Measurements from ENCODE around the gene ARHGAP45. TPM values are rescaled to one million over a fixed set of nuclear protein-coding genes. Genes with fewer than 3 reads are reported as not detected.

Gene ARHGAP45
- total RNA-seq, 2 donors from 2014 or later: 13.2 to 23.4 TPM

DNA sequence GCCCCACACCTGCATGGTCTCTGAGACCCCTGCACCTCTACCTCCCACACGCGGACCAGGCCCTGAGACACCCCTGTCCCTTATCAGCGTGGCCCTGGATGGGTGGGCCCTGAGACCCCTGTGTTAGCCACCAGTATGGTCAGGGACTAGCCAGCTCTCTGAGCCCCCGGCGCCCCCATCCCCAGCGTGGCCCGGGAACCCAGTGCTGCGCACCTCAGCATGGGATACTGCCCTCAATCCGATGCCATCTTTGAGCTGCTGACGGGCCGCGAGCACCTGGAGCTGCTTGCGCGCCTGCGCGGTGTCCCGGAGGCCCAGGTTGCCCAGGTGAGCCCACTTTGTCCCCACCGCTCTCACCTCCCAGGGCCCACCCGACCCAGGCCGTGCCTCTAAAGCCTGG lies 5.0 kb upstream of the ARHGAP45 start:
- H3K27ac ChIP-seq: no peak overlapping the region
- H3K4me1 ChIP-seq: peaks cover 30% of the 10 kb centered on the region
- no peak for TF ChIP-seq POLR2A (IDR thresholded peaks at IDR 0.05)
- TF ChIP-seq CTCF (IDR thresholded peaks at IDR 0.05): no peak
- no peak overlapping the region for H3K4me3 ChIP-seq
- DNase-seq (no peak), ATAC-seq (no peak)
- 95% methylated on average over 16 to 20 of the region's 20 CpGs for WGBS, 2 donors
- intact Hi-C loops (cut with DNase I): no loop called here
- peaks cover 0 to 8% of the 10 kb centered on the region in 2 donors for H3K27me3 ChIP-seq
- no peaks in the 10 kb centered on the region for H3K36me3 ChIP-seq (replicated peaks in 1 of 2; ENCODE audit: insufficient read depth in 1 of 2, low read depth in 2 of 2)
- no peaks in the 10 kb centered on the region for H3K9me3 ChIP-seq

DNA sequence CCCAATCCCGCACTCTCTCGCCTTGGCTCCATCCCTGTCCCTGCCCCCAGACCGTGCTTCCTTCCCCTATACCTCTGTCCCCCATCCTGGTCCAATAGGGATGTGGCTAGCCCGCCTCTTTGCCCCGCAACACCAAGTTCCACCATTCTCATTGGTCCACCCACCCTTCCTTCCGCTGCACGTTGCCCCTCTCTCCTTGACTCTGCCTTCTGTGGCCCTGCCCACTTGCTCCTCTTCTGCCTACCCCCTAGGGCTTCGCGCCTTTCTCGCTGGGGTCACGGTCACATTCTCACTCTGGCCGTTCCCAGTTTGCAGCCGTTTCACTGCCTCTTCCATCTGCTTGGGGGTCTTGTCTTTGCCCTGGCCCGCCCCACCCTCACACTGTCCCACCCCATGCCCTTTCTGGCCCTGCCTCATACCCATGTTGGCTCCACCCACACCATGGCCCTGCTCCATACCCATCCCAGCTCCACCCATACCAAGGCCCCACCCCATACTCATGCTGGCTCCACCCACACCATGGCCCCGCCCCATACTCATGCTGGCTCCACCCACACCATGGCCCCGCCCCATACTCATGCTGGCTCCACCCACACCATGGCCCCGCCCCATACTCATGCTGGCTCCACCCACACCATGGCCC lies 4.5 kb upstream of the ARHGAP45 start:
- 85 to 94% methylated on average over 15 to 16 of the region's 17 CpGs for WGBS, 2 donors
- intact Hi-C loops (cut with DNase I): no loop called here
- TF ChIP-seq POLR2A (IDR thresholded peaks at IDR 0.05): no peak
- TF ChIP-seq CTCF (IDR thresholded peaks at IDR 0.05): no peak
- no peaks in the 10 kb centered on the region for H3K9me3 ChIP-seq
- peaks cover 35% of the 10 kb centered on the region for H3K4me1 ChIP-seq
- no peaks in the 10 kb centered on the region for H3K36me3 ChIP-seq (replicated peaks in 1 of 2; ENCODE audit: insufficient read depth in 1 of 2, low read depth in 2 of 2)
- peaks cover 0 to 13% of the 10 kb centered on the region in 2 donors for H3K27me3 ChIP-seq
- H3K27ac ChIP-seq: no peak overlapping the region
- DNase-seq (no peak), ATAC-seq (no peak)
- no peak overlapping the region for H3K4me3 ChIP-seq

GRCh38 chr19:1063030-1063908 lies 3.7 kb upstream of the ARHGAP45 start:
- intact Hi-C loops (cut with DNase I): no loop called here
- DNase-seq (no peak), ATAC-seq (no peak)
- no peak for TF ChIP-seq POLR2A (IDR thresholded peaks at IDR 0.05)
- no peak for TF ChIP-seq CTCF (IDR thresholded peaks at IDR 0.05)
- H3K9me3 ChIP-seq: no peaks in the 10 kb centered on the region
- no peaks in the 10 kb centered on the region for H3K36me3 ChIP-seq (replicated peaks in 1 of 2; ENCODE audit: insufficient read depth in 1 of 2, low read depth in 2 of 2)
- H3K4me1 ChIP-seq: peaks cover 37% of the 10 kb centered on the region
- no peak overlapping the region for H3K4me3 ChIP-seq
- no peak overlapping the region for H3K27ac ChIP-seq
- WGBS, 2 donors: 64 to 90% methylated on average over 12 to 28 of the region's 37 CpGs
- peaks cover 0 to 18% of the 10 kb centered on the region in 2 donors for H3K27me3 ChIP-seq

GRCh38 chr19:1063909-1064660 lies 2.9 kb upstream of the ARHGAP45 start:
- DNase-seq (no peak), ATAC-seq (no peak)
- no peak overlapping the region for H3K4me3 ChIP-seq
- H3K9me3 ChIP-seq: no peaks in the 10 kb centered on the region
- H3K36me3 ChIP-seq (replicated peaks in 1 of 2; ENCODE audit: insufficient read depth in 1 of 2, low read depth in 2 of 2): no peaks in the 10 kb centered on the region
- H3K27me3 ChIP-seq: peaks cover 0 to 24% of the 10 kb centered on the region in 2 donors
- TF ChIP-seq POLR2A (IDR thresholded peaks at IDR 0.05) (no peak), CTCF (IDR thresholded peaks at IDR 0.05) (no peak)
- WGBS, 2 donors: 47 to 81% methylated on average over 21 to 33 of the region's 37 CpGs
- H3K27ac ChIP-seq: no peak overlapping the region
- intact Hi-C loops (cut with DNase I): no loop called here
- H3K4me1 ChIP-seq: peaks cover 37% of the 10 kb centered on the region

All from body of pancreas (tissue), 4 donors.